GM12875 (cell line): ENCODE measurements around the gene ZNF318.
A peak's percentile ranks its signal among the peaks of the same experiment; 100 is the strongest.
"Not testable (repeated sequence)": the region's sequence is repeated elsewhere in the genome, so short reads cannot be mapped to it uniquely, and the experiment has no call there.

Experiments
- H3K4me3 ChIP-seq: one replicate; pipeline ENCODE4 v1.5.1; 2011; ENCODE audit warnings: low read depth, low read length, control low read depth
- TF ChIP-seq, protein P1 (sequence below): IDR thresholded peaks from 2 replicates; pipeline ENCODE4 v1.5.1; 2011; ENCODE audit warnings: low read depth, mild to moderate bottlenecking, control low read depth, inconsistent platforms, low read length, moderate library complexity, borderline replicate concordance; ENCODE audit not compliant: insufficient read depth

Gene ZNF318

DNA sequence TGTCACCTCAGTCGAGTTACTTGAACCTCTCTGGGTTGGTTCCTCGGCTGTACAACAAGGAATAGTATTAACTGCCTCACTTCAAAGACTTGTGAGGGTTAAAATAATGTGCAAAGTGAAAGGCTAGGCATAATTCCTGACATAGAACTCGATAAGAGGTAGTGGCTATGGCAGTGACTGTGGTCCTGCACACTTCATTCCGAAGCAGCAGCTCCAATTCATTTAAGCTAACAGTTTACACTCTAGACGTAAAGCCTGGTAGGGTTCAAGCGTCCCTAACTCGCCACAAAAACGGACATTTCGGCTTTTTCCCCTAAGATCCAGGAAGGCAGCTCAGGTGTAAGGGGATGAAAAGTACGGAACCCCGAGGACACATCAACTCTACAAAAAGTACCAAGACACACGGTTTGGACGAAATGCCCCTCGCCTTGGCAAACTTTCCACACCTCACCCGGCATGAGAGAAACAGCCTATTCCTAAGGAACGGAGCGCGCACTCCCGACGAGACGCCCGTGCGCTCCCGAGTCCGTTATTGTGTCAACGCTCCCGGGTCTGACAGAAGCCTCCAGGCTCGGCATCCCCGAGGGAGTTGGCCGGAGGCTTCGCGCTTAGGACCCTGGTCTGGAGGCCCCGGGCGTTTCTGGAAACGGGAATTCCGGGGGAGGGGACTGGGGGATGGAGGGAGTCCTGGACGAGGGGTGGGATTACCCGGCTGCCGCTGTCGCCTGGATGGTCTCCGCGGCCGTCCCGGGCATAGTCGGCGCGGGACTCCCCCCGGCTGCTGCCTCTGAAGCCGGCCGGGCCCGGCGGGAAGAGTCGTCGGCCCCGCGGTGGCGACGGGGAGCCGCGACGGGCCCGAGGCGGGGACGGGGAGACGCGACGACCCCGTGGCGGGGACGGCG lies 937 bp downstream of the ZNF318 start:
- TF ChIP-seq, protein P1, sequence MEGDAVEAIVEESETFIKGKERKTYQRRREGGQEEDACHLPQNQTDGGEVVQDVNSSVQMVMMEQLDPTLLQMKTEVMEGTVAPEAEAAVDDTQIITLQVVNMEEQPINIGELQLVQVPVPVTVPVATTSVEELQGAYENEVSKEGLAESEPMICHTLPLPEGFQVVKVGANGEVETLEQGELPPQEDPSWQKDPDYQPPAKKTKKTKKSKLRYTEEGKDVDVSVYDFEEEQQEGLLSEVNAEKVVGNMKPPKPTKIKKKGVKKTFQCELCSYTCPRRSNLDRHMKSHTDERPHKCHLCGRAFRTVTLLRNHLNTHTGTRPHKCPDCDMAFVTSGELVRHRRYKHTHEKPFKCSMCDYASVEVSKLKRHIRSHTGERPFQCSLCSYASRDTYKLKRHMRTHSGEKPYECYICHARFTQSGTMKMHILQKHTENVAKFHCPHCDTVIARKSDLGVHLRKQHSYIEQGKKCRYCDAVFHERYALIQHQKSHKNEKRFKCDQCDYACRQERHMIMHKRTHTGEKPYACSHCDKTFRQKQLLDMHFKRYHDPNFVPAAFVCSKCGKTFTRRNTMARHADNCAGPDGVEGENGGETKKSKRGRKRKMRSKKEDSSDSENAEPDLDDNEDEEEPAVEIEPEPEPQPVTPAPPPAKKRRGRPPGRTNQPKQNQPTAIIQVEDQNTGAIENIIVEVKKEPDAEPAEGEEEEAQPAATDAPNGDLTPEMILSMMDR, result no peak
- peak overlapping the region; percentile 69 for H3K4me3 ChIP-seq

DNA sequence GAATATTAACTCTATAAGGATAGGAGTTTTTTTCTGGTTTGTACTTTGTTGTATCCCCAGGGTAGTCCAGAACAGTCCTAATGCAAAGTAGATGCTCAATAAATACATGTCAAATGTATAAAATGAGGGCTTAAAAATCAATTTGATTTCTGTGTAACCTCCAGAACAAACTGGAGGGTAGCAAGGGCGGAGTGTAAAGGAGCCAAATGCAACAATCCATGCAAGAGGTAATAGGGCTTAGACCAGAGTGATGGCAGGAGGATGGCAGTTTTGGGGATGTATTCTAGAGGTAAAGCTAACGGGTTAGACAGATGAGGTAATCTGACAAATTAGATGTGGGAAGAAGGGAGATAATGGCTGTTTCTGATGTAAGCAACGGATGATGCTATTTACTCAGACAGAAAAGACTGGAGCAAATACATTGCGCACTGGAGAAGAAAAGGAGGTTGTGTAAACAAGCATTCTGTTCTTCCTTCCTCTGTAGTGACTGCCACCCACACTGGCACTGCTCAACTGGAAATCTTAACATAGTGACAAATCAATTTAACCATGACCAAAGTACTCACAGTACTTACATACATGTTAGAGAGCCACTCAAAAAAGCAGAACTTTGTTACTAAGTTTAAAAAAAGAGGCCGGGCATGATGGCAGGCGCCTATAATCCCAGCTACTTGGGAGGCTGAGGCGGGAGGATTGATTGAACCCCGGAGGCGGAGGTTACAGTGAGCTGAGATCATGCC lies 2.0 kb downstream of the ZNF318 start:
- TF ChIP-seq, protein P1, result no peak
- H3K4me3 ChIP-seq, result peak overlapping the region; percentile 69

DNA sequence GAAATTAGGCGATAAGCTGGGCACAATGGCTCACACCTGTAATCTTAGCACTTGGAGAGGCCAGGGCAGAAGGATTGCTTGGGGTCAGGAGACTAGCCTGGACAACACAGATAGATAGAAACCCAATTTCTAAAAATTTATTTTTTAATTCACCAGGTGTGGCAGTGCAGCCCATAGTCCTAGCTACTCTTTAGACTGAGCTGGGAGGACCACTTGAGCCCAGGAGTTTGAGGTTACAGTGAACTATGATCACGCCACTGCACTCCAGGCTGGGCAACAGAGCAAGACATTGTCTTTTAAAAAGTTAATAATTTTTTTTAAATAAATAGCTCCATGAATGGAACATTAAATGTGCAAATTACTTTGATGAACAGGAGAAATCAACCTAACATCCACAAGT lies 8.2 kb downstream of the ZNF318 start:
- TF ChIP-seq, protein P1, result no peak
- H3K4me3 ChIP-seq, result no peak overlapping the region

DNA sequence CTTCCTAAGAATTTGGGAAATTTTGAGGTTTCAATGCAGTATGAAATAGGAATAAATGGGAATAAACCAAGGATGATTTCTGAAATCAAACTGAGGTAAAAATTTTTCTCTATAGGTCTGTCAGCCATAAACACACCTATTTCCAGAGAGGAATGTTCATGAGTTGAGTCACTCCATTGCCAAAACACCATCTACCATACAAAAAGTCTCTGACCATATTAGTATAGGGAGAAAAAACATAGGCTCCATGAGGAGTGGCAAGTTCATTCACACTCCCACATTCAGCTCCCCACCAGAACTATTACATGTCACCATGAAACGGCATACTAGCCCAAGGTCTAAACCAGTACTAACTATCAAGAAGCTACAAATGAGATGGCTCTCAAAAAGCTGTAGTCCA lies 9.6 kb downstream of the ZNF318 start:
- no peak overlapping the region for H3K4me3 ChIP-seq
- TF ChIP-seq, protein P1, result no peak

DNA sequence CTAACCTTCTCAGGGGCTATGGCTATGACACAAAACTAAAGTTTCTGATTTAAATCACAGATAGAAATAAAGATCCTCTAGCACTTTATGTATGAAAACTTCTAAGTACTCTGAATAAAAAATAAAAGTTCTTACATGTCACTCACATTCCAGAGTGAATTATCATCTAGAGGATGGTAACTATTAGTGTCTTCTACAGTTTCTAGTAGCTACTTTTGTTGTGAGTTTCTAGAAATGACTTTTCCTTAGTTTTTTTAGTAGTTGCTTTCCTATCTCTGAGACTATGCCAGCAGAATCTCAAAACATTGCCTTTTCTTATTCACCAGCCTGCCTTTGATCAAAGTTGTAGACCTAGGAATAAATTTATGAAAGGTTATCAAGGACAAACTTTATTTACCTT lies 10.1 kb downstream of the ZNF318 start:
- TF ChIP-seq, protein P1, result no peak
- H3K4me3 ChIP-seq, result no peak overlapping the region

DNA sequence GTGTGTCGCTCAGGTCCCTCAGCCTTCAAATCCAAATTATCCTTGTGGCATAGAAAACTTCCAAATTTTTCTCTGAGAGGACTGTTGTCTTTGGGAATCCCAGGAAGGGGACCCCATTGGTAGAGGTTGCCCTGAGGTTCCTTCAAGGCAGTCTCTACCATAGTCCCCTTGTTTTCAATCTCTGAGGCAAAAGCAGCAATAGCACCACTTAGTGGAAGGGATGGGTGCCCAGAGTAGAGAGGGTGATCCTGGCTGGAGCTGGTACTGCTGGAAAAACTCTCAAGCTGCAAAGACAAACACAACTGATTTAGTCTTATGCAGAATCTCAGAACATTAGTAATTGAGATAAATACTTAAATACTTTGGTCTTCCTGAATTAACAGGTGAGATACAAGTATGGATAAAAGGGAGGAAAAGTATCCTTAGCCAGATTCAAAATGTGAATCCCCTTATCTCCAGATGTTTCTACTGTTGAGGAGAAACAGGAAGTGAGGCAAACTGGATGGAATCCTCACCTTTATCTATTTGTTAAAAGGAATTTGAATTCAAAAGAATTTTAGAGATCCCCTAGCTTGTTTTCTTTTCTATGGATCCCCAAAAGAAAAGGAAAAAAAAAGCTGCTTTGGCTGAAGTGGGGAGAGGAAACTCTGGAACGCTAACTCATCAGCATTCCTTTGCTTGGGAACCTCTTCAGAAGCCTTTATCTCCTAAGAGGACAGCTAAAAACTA lies 13.4 kb downstream of the ZNF318 start:
- no peak overlapping the region for H3K4me3 ChIP-seq
- TF ChIP-seq, protein P1, result peak; percentile 26; the same call in 1 of the 2 replicates

DNA sequence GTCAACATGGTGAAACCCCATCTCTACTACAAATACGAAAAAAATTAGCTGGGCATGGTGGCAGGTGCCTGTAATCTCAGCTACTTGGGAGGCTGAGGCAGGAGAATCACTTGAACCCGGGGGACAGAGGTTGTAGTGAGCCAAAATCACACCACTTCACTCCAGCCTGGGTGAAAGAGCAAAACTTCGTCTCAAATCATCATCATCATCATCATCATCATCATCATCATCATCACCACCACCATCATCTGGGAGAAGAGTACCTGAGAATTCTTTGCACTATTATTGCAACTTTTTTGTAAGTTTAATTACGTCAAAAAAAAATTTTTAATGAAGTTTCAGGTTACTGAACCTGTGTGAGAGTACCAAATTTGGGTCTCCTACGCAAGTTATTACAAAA lies 17.5 kb downstream of the ZNF318 start:
- H3K4me3 ChIP-seq, result not testable (repeated sequence)
